SK-N-SH treated with all-trans-retinoic acid at 6 μM for 48 hours (cell line): ENCODE measurements around the gene KEAP1.
"Not testable (repeated sequence)": the region's sequence is repeated elsewhere in the genome, so short reads cannot be mapped to it uniquely, and the experiment has no call there.

Experiments used
- ARNTL ChIP-seq: fragments of 450-650 bp; formaldehyde crosslinking; IDR thresholded peaks from 2 replicates; pipeline ENCODE4 v1.5.0; 2020; ENCODE audit warnings: low read depth, mild to moderate bottlenecking, moderate library complexity, borderline replicate concordance
- BACH2 ChIP-seq: fragments of 250-450 bp; sonication (Bioruptor Pico); IDR thresholded peaks from 2 replicates; pipeline ENCODE4 v1.9.0; 2021; ENCODE audit warnings: mild to moderate bottlenecking, borderline replicate concordance
- CREB5 ChIP-seq: fragments of 250-450 bp; sonication (Bioruptor Pico); IDR thresholded peaks from 2 replicates; pipeline ENCODE4 v1.5.1; 2020; ENCODE audit warnings: low read depth, mild to moderate bottlenecking, moderate library complexity
- ISL1 ChIP-seq: fragments of 250-450 bp; sonication (Bioruptor Pico); IDR thresholded peaks from 2 replicates; pipeline ENCODE4 v2.1.2; 2022; ENCODE audit warnings: mild to moderate bottlenecking, moderate library complexity
- PATZ1 ChIP-seq: fragments of 250-450 bp; sonication (Bioruptor Pico); IDR thresholded peaks from 2 replicates; pipeline ENCODE4 v1.8.0; 2020; ENCODE audit warnings: mild to moderate bottlenecking, moderate library complexity, borderline replicate concordance
- PPARA ChIP-seq: fragments of 250-450 bp; sonication (Bioruptor Pico); IDR thresholded peaks from 2 replicates; pipeline ENCODE4 v1.5.0; 2020; ENCODE audit warnings: mild to moderate bottlenecking, borderline replicate concordance
- RARB ChIP-seq: fragments of 250-450 bp; sonication (Bioruptor Pico); IDR thresholded peaks from 2 replicates; pipeline ENCODE4 v1.8.0; 2021; ENCODE audit warnings: mild to moderate bottlenecking, moderate library complexity
- SNAI2 ChIP-seq: fragments of 250-450 bp; sonication (Bioruptor Pico); IDR thresholded peaks from 2 replicates; pipeline ENCODE4 v1.5.0; 2020; ENCODE audit warnings: mild to moderate bottlenecking, moderate library complexity
- TSHZ2 ChIP-seq: fragments of 250-450 bp; sonication (Bioruptor Pico); IDR thresholded peaks from 2 replicates; pipeline ENCODE4 v1.5.0; 2020; ENCODE audit warnings: mild to moderate bottlenecking, moderate library complexity
- ZFP3 ChIP-seq: fragments of 250-450 bp; sonication (Bioruptor Pico); IDR thresholded peaks from 2 replicates; pipeline ENCODE4 v1.5.0; 2020; ENCODE audit warnings: mild to moderate bottlenecking, moderate library complexity
- ZNF565 ChIP-seq: fragments of 450-650 bp; formaldehyde crosslinking; conservative IDR thresholded peaks from 2 replicates; pipeline ENCODE4 v1.5.0; 2020; ENCODE audit warnings: low read depth, mild to moderate bottlenecking, moderate library complexity
- ZNF70 ChIP-seq: fragments of 450-650 bp; formaldehyde crosslinking; IDR thresholded peaks from 2 replicates; pipeline ENCODE4 v1.5.0; 2020; ENCODE audit warnings: mild to moderate bottlenecking, moderate library complexity
- ZNF8 ChIP-seq: fragments of 450-650 bp; formaldehyde crosslinking; IDR thresholded peaks from 2 replicates; pipeline ENCODE4 v1.5.0; 2020; ENCODE audit warnings: mild to moderate bottlenecking, moderate library complexity

GRCh38 chr19:10539016-10539415 lies 35.9 kb upstream of the KEAP1 start:
- not testable (repeated sequence) for TF ChIP-seq PPARA; ZNF8; PATZ1 (CRISPR knock-in tag); BACH2 (CRISPR knock-in tag); RARB (CRISPR knock-in tag); SNAI2; ZFP3; ZNF565; ZNF70 (CRISPR knock-in tag); ARNTL (CRISPR knock-in tag); ISL1 (CRISPR knock-in tag); TSHZ2 (CRISPR knock-in tag); CREB5
